Panc1 (cell line): ENCODE results near the gene TBX4.

ENCODE experiments used
- CTCF ChIP-seq: fragments of 450-650 bp; IDR thresholded peaks from 2 replicates; pipeline ENCODE4 v1.5.1; 2017; ENCODE audit warnings: mild to moderate bottlenecking
- POLR2AphosphoS5 ChIP-seq: IDR thresholded peaks from 2 replicates; pipeline ENCODE4 v1.6.1; 2012; ENCODE audit warnings: mild to moderate bottlenecking, low read depth, low read length, moderate library complexity

- TF ChIP-seq CTCF, result no peak
- TF ChIP-seq POLR2AphosphoS5, result no peak
Measured at GRCh38 chr17:61406971-61407911, 45.0 kb upstream of the TBX4 start.
